Skeletal muscle tissue (tissue), 4 donors: Measurements from ENCODE around the gene RGS7. TPM values are rescaled to one million over a fixed set of nuclear protein-coding genes. Genes with fewer than 3 reads are reported as not detected.
"Not testable (repeated sequence)": the region's sequence is repeated elsewhere in the genome, so short reads cannot be mapped to it uniquely, and the experiment has no call there.

Source experiments
- H3K27ac ChIP-seq: one replicate; pipeline ENCODE4 v1.7.0; 2013; ENCODE audit warnings: mild to moderate bottlenecking, low read depth, low read length, inconsistent platforms
- H3K27me3 ChIP-seq, 3 donors: one replicate each; pipeline ENCODE4 v1.7.0; 2013; ENCODE audit warnings: low read length in 3 of 3; ENCODE audit not compliant: control insufficient read depth in 3 of 3, insufficient read depth in 3 of 3
- H3K36me3 ChIP-seq, 3 donors: one replicate each; pipeline ENCODE4 v1.7.0; 2013; ENCODE audit warnings: low read length in 3 of 3; ENCODE audit not compliant: control insufficient read depth in 3 of 3, insufficient read depth in 3 of 3
- H3K4me1 ChIP-seq, 3 donors: one replicate each; pipeline ENCODE4 v1.7.0; 2013; ENCODE audit warnings: low read length in 3 of 3, mild to moderate bottlenecking in 3 of 3; ENCODE audit not compliant: control insufficient read depth in 3 of 3, insufficient read depth in 3 of 3
- H3K4me3 ChIP-seq, 3 donors: one replicate each; pipeline ENCODE4 v1.7.0; 2013; ENCODE audit warnings: low read length in 3 of 3
- H3K9ac ChIP-seq, 3 donors: one replicate each; pipeline ENCODE4 v1.7.0; 2013; ENCODE audit warnings: low read length in 3 of 3, mild to moderate bottlenecking in 3 of 3, moderate library complexity in 2 of 3, low read depth in 1 of 3
- H3K9me3 ChIP-seq, 3 donors: one replicate each; pipeline ENCODE4 v1.7.0; 2013; ENCODE audit warnings: low read length in 3 of 3; ENCODE audit not compliant: control insufficient read depth in 3 of 3
- total RNA-seq: library from RNA; depleted of rRNA; stranded (reverse); fragments of >200 nt; gene quantifications from one replicate; pipeline ENCODE4 v1.2.3, GENCODE V29; 2014
- donor health status: Osteomylitis.

Gene RGS7
- total RNA-seq, 1 donor from 2014 or later: not detected

- H3K9ac ChIP-seq: not testable (repeated sequence)
Observed at GRCh38 chr1:240762471-240762987, 594.5 kb downstream of the RGS7 start.

GRCh38 chr1:240758777-240759176 is 598.2 kb downstream of the RGS7 start:
- H3K27ac ChIP-seq, H3K27me3 ChIP-seq, H3K4me1 ChIP-seq, H3K4me3 ChIP-seq, H3K9me3 ChIP-seq, H3K9ac ChIP-seq, H3K36me3 ChIP-seq: not testable (repeated sequence)

More at GRCh38 chr1:240762471-240762987, 594.5 kb downstream of the RGS7 start:
- not testable (repeated sequence) for H3K4me1 ChIP-seq, H3K36me3 ChIP-seq, H3K27me3 ChIP-seq, H3K27ac ChIP-seq, H3K9me3 ChIP-seq, H3K4me3 ChIP-seq

- Histone ChIP-seq H3K36me3 (no peaks in the 10 kb centered on the region), H3K4me1 (no peaks in the 10 kb centered on the region), H3K27me3 (no peaks in the 10 kb centered on the region), H3K4me3 (no peak overlapping the region), H3K27ac (no peak overlapping the region), H3K9me3 (no peaks in the 10 kb centered on the region), H3K9ac (no peak overlapping the region)
Observed at GRCh38 chr1:240758296-240758695, 598.7 kb downstream of the RGS7 start.

- H3K9ac ChIP-seq: no peak overlapping the region
- H3K27me3 ChIP-seq: no peaks in the 10 kb centered on the region
- H3K4me1 ChIP-seq: no peaks in the 10 kb centered on the region
- peaks cover 0 to 2% (median 0%) of the 10 kb centered on the region in 3 donors for H3K9me3 ChIP-seq
- no peak overlapping the region for H3K27ac ChIP-seq
- H3K4me3 ChIP-seq: no peak overlapping the region
- H3K36me3 ChIP-seq: no peaks in the 10 kb centered on the region
Observed at GRCh38 chr1:240747907-240748306, 609.1 kb downstream of the RGS7 start.

GRCh38 chr1:240743705-240744104 is 613.3 kb downstream of the RGS7 start:
- Histone ChIP-seq H3K36me3 (no peaks in the 10 kb centered on the region), H3K9me3 (peaks cover 0 to 2% (median 0%) of the 10 kb centered on the region in 3 donors), H3K4me1 (no peaks in the 10 kb centered on the region), H3K27ac (no peak overlapping the region), H3K4me3 (no peak overlapping the region), H3K27me3 (no peaks in the 10 kb centered on the region), H3K9ac (no peak overlapping the region)

GRCh38 chr1:240739754-240740153 is 617.3 kb downstream of the RGS7 start:
- H3K4me3 ChIP-seq: no peak overlapping the region
- H3K4me1 ChIP-seq: no peaks in the 10 kb centered on the region
- no peak overlapping the region for H3K9ac ChIP-seq
- H3K9me3 ChIP-seq: peaks cover 0 to 2% (median 0%) of the 10 kb centered on the region in 3 donors
- no peaks in the 10 kb centered on the region for H3K36me3 ChIP-seq
- H3K27ac ChIP-seq: no peak overlapping the region
- no peaks in the 10 kb centered on the region for H3K27me3 ChIP-seq

- Histone ChIP-seq H3K9me3 (peaks cover 0 to 2% (median 0%) of the 10 kb centered on the region in 3 donors), H3K27ac (no peak overlapping the region), H3K27me3 (no peaks in the 10 kb centered on the region), H3K36me3 (no peaks in the 10 kb centered on the region), H3K4me1 (no peaks in the 10 kb centered on the region), H3K4me3 (no peak overlapping the region), H3K9ac (no peak overlapping the region)
Observed at GRCh38 chr1:240739139-240739538, 617.9 kb downstream of the RGS7 start.

GRCh38 chr1:240737766-240738265 is 619.2 kb downstream of the RGS7 start:
- no peaks in the 10 kb centered on the region for H3K9me3 ChIP-seq

GRCh38 chr1:240737298-240737697 is 619.7 kb downstream of the RGS7 start:
- no peak overlapping the region for H3K4me3 ChIP-seq

More at GRCh38 chr1:240737766-240738265, 619.2 kb downstream of the RGS7 start:
- no peaks in the 10 kb centered on the region for H3K36me3 ChIP-seq
- H3K27ac ChIP-seq: no peak overlapping the region
- no peaks in the 10 kb centered on the region for H3K4me1 ChIP-seq
- H3K27me3 ChIP-seq: no peaks in the 10 kb centered on the region
- no peak overlapping the region for H3K4me3 ChIP-seq
- H3K9ac ChIP-seq: no peak overlapping the region

GRCh38 chr1:240734705-240735104 is 622.3 kb downstream of the RGS7 start:
- H3K27ac ChIP-seq, H3K4me1 ChIP-seq, H3K27me3 ChIP-seq, H3K4me3 ChIP-seq, H3K9me3 ChIP-seq, H3K36me3 ChIP-seq, H3K9ac ChIP-seq: not testable (repeated sequence)

More at GRCh38 chr1:240737298-240737697, 619.7 kb downstream of the RGS7 start:
- no peaks in the 10 kb centered on the region for H3K4me1 ChIP-seq
- no peaks in the 10 kb centered on the region for H3K27me3 ChIP-seq
- no peak overlapping the region for H3K9ac ChIP-seq
- H3K9me3 ChIP-seq: no peaks in the 10 kb centered on the region
- no peaks in the 10 kb centered on the region for H3K36me3 ChIP-seq
- no peak overlapping the region for H3K27ac ChIP-seq
